Aorta (tissue), 5 donors: ENCODE data around the gene PTPRN2. TPM values are rescaled to one million over a fixed set of nuclear protein-coding genes. Genes with fewer than 3 reads are reported as not detected.
"Not testable (repeated sequence)": the region's sequence is repeated elsewhere in the genome, so short reads cannot be mapped to it uniquely, and the experiment has no call there.

ENCODE experiments used
- ATAC-seq: fragments of 200-7000 bp; cut with Tn5 transposase; one replicate; pipeline ENCODE4 v1.9.1; 2022; ENCODE audit warnings: moderate library complexity; ENCODE audit not compliant: low FRiP score
- DNase-seq, 2 donors: peaks; one replicate each; pipeline ENCODE4 v3.0.0-alpha.2; 2020
- H3K27ac ChIP-seq, 2 donors: one replicate each; pipeline ENCODE4 v1.5.1; 2013; ENCODE audit warnings: low read length in 2 of 2, mild to moderate bottlenecking in 2 of 2, moderate library complexity in 2 of 2, control low read depth in 1 of 2, inconsistent platforms in 1 of 2, low read depth in 1 of 2
- H3K27me3 ChIP-seq, 2 donors: one replicate each; pipeline ENCODE4 v1.6.1; 2013; ENCODE audit warnings: control low read depth in 1 of 2, low read length in 1 of 2, mild to moderate bottlenecking in 1 of 2, moderate library complexity in 1 of 2; ENCODE audit not compliant: insufficient read depth in 2 of 2, control insufficient read depth in 1 of 2
- H3K36me3 ChIP-seq, 2 donors: one replicate each; pipeline ENCODE4 v1.6.1; 2013; ENCODE audit warnings: control low read depth in 1 of 2, low read length in 1 of 2, mild to moderate bottlenecking in 1 of 2; ENCODE audit not compliant: insufficient read depth in 2 of 2, control insufficient read depth in 1 of 2
- H3K4me1 ChIP-seq, 2 donors: one replicate each; pipeline ENCODE4 v1.6.1; 2013; ENCODE audit warnings: low read length in 2 of 2, control low read depth in 1 of 2, mild to moderate bottlenecking in 1 of 2, moderate library complexity in 1 of 2; ENCODE audit not compliant: insufficient read depth in 2 of 2, control insufficient read depth in 1 of 2
- H3K4me3 ChIP-seq, 2 donors: one replicate each; pipeline ENCODE4 v1.5.1; 2013; ENCODE audit warnings: low read length in 2 of 2, control low read depth in 1 of 2, mild to moderate bottlenecking in 1 of 2
- H3K9me3 ChIP-seq: one replicate; pipeline ENCODE4 v1.6.1; 2013; ENCODE audit warnings: mild to moderate bottlenecking, low read length; ENCODE audit not compliant: control insufficient read depth
- WGBS, 2 donors: extraction: QIAGEN DNeasy Blood & Tissue Kit; methylation state at CpG; one replicate each; pipeline ENCODE4 v1.1.7; 2013; 5-methylcytosine and 5-hydroxymethylcytosine counted together
- intact Hi-C, 2 donors: fragments of 100-400 bp; cut with DNase I; formaldehyde crosslinking; loops; one replicate each; pipeline versions ENCODE4 v1.14.2 to v1.15.0; 2022
- polyA plus RNA-seq, 2 donors: library from polyadenylated mRNA; stranded (reverse); fragments of 200-250 nt; gene quantifications; one replicate each; pipeline ENCODE4 v1.2.3, GENCODE V29; 2013
- total RNA-seq, 2 donors: library from RNA; stranded (reverse); fragmentation: NEBNext Ultra II Directional; extraction: Animal tissue kit (Norgen Biotek cat#: 25700); gene quantifications; one replicate each; pipeline ENCODE4 v1.2.1, GENCODE V29; 2021
- donor health status: healthy with polysubstance abuse.
- donor health status: Bipolar disorder and iron deficiency.
- donor health status: DM: no; HTN: no; CAD: no.
- donor health status: DM: no; HTN: no; CAD: no.
- donor health status: DM: yes; HTN: yes; CAD: no.

PTPRN2 gene
- total and polyA plus RNA-seq, 4 donors = 0.67 to 3.3 (median 1.4) TPM

- no peak for ATAC-seq
- intact Hi-C loops = no loop called here
- H3K9me3 ChIP-seq = peaks cover 7% of the 10 kb centered on the region
- no peak overlapping the region for H3K27ac ChIP-seq
- H3K4me1 ChIP-seq = no peaks in the 10 kb centered on the region
- H3K36me3 ChIP-seq = no peaks in the 10 kb centered on the region
- no peaks in the 10 kb centered on the region for H3K27me3 ChIP-seq
- 87 to 91% methylated on average over 6 of the region's 6 CpGs for WGBS, 2 donors
- H3K4me3 ChIP-seq = no peak overlapping the region
- DNase-seq = peak in 1 of 2 donors; percentile 33
Observed at GRCh38 chr7:158040199-158040598, 547.4 kb downstream of the PTPRN2 start.

DNA sequence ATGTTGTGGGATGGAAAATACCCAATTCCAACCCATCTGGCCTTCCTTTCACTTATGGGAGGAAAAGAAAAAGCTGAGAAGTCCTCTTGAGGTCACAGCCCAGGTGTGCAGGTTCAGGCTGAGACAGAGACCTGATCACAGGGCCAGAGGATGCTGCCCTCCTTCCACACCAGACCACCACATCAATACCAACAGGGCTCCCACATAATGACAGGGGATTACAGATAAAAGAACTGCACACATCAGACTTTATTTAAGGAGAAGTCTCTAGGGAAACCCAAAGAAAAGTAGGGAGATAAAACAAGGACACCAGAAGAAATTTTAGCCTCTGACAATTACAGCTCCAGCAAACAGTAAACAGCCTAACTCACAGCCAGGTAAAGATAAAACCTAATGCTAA lies 548.4 kb downstream of the PTPRN2 start:
- DNase-seq (peak in 1 of 2 donors; percentile 10), ATAC-seq (no peak)
- intact Hi-C loops = no loop called here
- Histone ChIP-seq H3K4me1 (no peaks in the 10 kb centered on the region), H3K27ac (no peak overlapping the region), H3K9me3 (peaks cover 7% of the 10 kb centered on the region), H3K4me3 (no peak overlapping the region), H3K36me3 (no peaks in the 10 kb centered on the region), H3K27me3 (no peaks in the 10 kb centered on the region)

- no peaks in the 10 kb centered on the region for H3K27me3 ChIP-seq
- no peak overlapping the region for H3K27ac ChIP-seq
- H3K4me3 ChIP-seq = no peak overlapping the region
- DNase-seq (no peak), ATAC-seq (no peak)
- WGBS, 2 donors = 91 to 92% methylated on average over 7 of the region's 7 CpGs
- intact Hi-C loops = no loop called here
- H3K36me3 ChIP-seq = no peaks in the 10 kb centered on the region
- peaks cover 10% of the 10 kb centered on the region for H3K9me3 ChIP-seq
- H3K4me1 ChIP-seq = no peaks in the 10 kb centered on the region
Observed at GRCh38 chr7:158037211-158037610, 550.4 kb downstream of the PTPRN2 start.

DNA sequence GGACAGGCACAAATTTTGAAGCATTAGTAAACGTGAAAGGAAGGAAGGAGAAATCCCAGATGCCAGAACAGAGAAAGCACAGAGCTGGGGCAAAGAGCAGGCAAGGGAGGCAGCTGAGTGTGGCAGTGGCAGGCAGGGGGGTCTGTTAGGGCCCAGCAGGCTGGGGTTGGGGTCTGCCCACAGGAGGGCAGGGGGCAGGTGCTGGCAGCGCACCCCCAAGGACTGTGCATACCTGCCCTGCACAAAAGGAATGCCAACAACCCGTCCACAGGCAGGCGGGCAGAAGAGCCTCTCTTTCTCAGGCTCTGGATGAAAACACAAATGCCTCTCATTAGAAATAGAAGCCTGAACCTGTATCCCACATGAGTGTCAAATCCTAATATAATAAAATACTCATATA lies 552.3 kb downstream of the PTPRN2 start:
- WGBS, 2 donors = 65 to 74% methylated on average over 4 of the region's 4 CpGs
- Histone ChIP-seq H3K9me3 (peaks cover 10% of the 10 kb centered on the region), H3K27ac (no peak overlapping the region), H3K4me1 (no peaks in the 10 kb centered on the region), H3K4me3 (no peak overlapping the region), H3K36me3 (no peaks in the 10 kb centered on the region), H3K27me3 (no peaks in the 10 kb centered on the region)
- intact Hi-C loops = no loop called here
- peak in 1 of 2 donors; percentile 13 for DNase-seq
- ATAC-seq = no peak

GRCh38 chr7:158034571-158034970 lies 553.1 kb downstream of the PTPRN2 start:
- Histone ChIP-seq H3K27me3 (no peaks in the 10 kb centered on the region), H3K4me3 (no peak overlapping the region), H3K4me1 (no peaks in the 10 kb centered on the region), H3K9me3 (peaks cover 8% of the 10 kb centered on the region), H3K27ac (no peak overlapping the region), H3K36me3 (no peaks in the 10 kb centered on the region)
- ATAC-seq = no peak
- 63 to 75% methylated on average over 3 of the region's 3 CpGs for WGBS, 2 donors
- intact Hi-C loops = no loop called here
- peak in 1 of 2 donors; percentile 25 for DNase-seq

DNA sequence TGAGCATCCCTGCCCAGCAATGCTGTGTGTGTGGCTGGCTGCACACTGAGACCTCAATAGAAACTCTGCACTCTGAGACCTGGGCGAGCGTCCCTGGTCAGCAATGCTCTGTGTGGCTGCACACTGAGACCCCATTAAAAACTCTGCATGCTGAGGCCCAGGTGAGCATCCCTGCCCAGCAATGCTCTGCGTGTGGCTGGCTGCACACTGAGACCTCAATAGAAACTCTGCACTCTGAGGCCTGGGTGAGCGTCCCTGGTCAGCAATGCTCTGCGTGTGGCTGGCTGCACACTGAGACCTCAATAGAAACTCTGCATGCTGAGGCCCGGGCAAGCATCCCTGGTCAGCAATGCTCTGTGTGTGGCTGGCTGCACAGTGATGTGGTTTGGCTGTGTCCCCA lies 553.7 kb downstream of the PTPRN2 start:
- DNase-seq = peak in 1 of 2 donors; percentile 41
- H3K9me3 ChIP-seq, H3K4me3 ChIP-seq, H3K36me3 ChIP-seq, H3K4me1 ChIP-seq, H3K27me3 ChIP-seq, intact Hi-C loops, ATAC-seq, H3K27ac ChIP-seq: not testable (repeated sequence)
- 85 to 98% methylated on average over 6 of the region's 6 CpGs for WGBS, 2 donors

GRCh38 chr7:158033196-158033595 lies 554.4 kb downstream of the PTPRN2 start:
- H3K9me3 ChIP-seq = peaks cover 6% of the 10 kb centered on the region
- intact Hi-C loops = no loop called here
- no peak overlapping the region for H3K4me3 ChIP-seq
- no peaks in the 10 kb centered on the region for H3K36me3 ChIP-seq
- no peak for DNase-seq
- 79 to 81% methylated on average over 8 of the region's 8 CpGs for WGBS, 2 donors
- no peaks in the 10 kb centered on the region for H3K4me1 ChIP-seq
- no peaks in the 10 kb centered on the region for H3K27me3 ChIP-seq
- no peak overlapping the region for H3K27ac ChIP-seq
- no peak for ATAC-seq

DNA sequence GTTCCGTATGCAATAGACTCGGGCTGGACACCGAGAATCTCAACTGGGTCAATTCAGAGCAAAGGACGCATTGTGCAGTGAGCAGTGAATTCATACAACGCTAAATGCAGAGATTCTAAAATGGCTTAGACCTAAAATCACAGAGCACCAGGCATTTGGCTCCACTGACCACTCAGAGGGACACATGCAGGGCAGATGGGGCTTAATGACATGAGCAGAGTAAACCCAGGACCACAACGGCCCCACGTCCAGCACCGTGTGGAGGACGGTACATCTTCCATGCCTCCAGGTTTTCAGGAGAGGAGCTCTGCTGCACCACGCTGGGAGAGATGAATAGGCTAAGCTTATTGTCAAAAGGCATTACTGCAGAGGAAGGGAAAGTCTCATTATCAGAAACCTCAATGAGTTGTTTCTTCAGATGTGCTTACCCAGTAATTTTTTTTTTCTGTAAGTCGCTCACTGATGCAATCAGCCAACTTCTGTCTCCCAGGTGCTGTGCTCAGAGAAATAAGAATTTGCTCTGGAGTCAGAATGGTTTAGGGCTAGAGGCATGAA lies 555.0 kb downstream of the PTPRN2 start:
- intact Hi-C loops = no loop called here
- no peak overlapping the region for H3K27ac ChIP-seq
- H3K36me3 ChIP-seq = no peaks in the 10 kb centered on the region
- WGBS, 2 donors = 73 to 75% methylated on average over 11 of the region's 11 CpGs
- DNase-seq (no peak), ATAC-seq (no peak)
- no peaks in the 10 kb centered on the region for H3K4me1 ChIP-seq
- H3K27me3 ChIP-seq = no peaks in the 10 kb centered on the region
- H3K9me3 ChIP-seq = peaks cover 6% of the 10 kb centered on the region
- no peak overlapping the region for H3K4me3 ChIP-seq

DNA sequence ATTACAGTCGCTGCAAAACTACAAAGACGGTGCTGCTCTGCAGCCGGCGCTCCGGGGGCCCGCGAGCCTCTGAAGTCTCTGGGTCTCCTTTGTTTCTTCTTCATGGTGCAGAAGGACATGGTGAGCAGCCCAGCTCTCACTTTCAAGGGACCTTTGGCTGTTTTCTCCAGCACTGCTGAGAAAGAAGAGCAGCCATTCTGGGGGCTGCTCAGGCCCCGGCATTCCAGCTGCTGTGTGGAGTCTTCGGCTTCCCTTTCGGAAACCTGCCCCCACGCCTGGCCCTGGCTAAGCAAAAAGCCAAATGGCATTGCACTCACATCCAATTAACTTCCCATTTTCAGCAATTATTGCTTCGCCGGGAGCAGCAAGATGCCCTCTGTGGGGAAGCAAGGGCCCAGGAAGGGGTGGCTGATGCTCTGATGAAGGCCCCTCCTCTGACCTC lies 555.7 kb downstream of the PTPRN2 start:
- DNase-seq (peak in 1 of 2 donors; percentile 43), ATAC-seq (no peak)
- no peaks in the 10 kb centered on the region for H3K27me3 ChIP-seq
- H3K36me3 ChIP-seq = no peaks in the 10 kb centered on the region
- H3K9me3 ChIP-seq = peaks cover 5% of the 10 kb centered on the region
- intact Hi-C loops = no loop called here
- 20 to 24% methylated on average over 13 of the region's 13 CpGs for WGBS, 2 donors
- no peaks in the 10 kb centered on the region for H3K4me1 ChIP-seq
- no peak overlapping the region for H3K27ac ChIP-seq
- no peak overlapping the region for H3K4me3 ChIP-seq
